Colonic mucosa (tissue), 4 donors: ENCODE results near the gene GPR141. TPM values are rescaled to one million over a fixed set of nuclear protein-coding genes. Genes with fewer than 3 reads are reported as not detected.

ENCODE experiments used
- DNase-seq: peaks from one replicate; pipeline ENCODE4 v3.0.0-alpha.2; 2020
- H3K27ac ChIP-seq: fragments of 200-600 bp; one replicate; pipeline ENCODE4 v1.8.0; 2021
- H3K27me3 ChIP-seq: fragments of 200-600 bp; one replicate; pipeline ENCODE4 v1.8.0; 2021
- H3K36me3 ChIP-seq: fragments of 200-600 bp; one replicate; pipeline ENCODE4 v1.8.0; 2021
- H3K4me1 ChIP-seq: fragments of 200-600 bp; one replicate; pipeline ENCODE4 v1.8.0; 2021; ENCODE audit warnings: mild to moderate bottlenecking
- H3K4me3 ChIP-seq: fragments of 200-600 bp; one replicate; pipeline ENCODE4 v1.8.0; 2021
- H3K9ac ChIP-seq, 2 donors: one replicate each; pipeline ENCODE4 v1.7.0; 2013; ENCODE audit warnings: control low read depth in 2 of 2, low read depth in 2 of 2, low read length in 2 of 2
- H3K9me3 ChIP-seq: fragments of 200-600 bp; one replicate; pipeline ENCODE4 v1.8.0; 2021
- intact Hi-C: fragments of 100-400 bp; cut with DNase I; formaldehyde crosslinking; loops from one replicate; pipeline ENCODE4 v1.14.1; 2022
- total RNA-seq, 2 donors: library from RNA; stranded (reverse); fragmentation: NEBNext Ultra II Directional in 1 of 2; extraction: Animal tissue kit (Norgen Biotek cat#: 25700) in 1 of 2; gene quantifications; one replicate each; pipeline ENCODE4 v1.2.1, GENCODE V29; 2021
- TF ChIP-seq, protein P1 (sequence below): fragments of 200-600 bp; IDR thresholded peaks from one replicate; pipeline ENCODE4 v1.8.0; 2022; ENCODE audit warnings: antibody characterized with exemption, mild to moderate bottlenecking
- donor health status: healthy.
- donor health status: DM: no; HTN: no; CAD: no.
- donor health status: DM: no; HTN: no; CAD: no.

The GPR141 gene
- total RNA-seq, 2 donors from 2014 or later: 0.40 to 0.58 TPM

DNA sequence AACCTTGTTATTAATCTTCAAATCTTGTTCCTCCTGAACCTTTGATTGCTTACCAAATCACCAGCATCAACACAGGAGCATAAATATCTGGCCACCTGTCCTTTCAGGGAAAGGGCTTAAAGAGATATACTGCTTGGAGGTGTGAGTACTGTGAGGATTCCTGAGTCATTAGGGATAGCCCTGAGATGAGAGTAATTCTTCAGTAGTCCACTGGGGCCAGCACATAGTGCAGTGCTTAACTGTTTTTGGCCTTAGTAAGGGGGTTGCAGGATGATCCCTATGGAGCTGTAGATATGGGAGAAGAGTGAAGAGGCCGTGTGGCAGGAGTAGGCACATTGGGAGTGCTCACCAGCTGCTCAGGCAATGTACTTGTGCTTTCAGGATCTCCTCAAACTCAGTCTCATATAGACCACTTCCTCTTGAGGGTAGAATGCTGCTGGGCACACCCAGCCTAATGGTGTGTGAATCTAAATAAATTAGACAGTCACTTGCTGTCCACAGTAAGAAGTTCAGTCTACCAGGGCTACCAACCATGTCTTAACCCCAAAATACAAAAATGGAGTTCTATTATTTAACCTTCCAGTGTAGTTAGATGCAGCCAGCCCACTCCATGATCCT, 26.5 kb upstream of the GPR141 start:
- Histone ChIP-seq H3K9me3 (no peaks in the 10 kb centered on the region), H3K4me3 (no peak overlapping the region), H3K36me3 (no peaks in the 10 kb centered on the region), H3K9ac (no peak overlapping the region), H3K4me1 (no peaks in the 10 kb centered on the region), H3K27me3 (no peaks in the 10 kb centered on the region), H3K27ac (no peak overlapping the region)
- TF ChIP-seq, protein P1, sequence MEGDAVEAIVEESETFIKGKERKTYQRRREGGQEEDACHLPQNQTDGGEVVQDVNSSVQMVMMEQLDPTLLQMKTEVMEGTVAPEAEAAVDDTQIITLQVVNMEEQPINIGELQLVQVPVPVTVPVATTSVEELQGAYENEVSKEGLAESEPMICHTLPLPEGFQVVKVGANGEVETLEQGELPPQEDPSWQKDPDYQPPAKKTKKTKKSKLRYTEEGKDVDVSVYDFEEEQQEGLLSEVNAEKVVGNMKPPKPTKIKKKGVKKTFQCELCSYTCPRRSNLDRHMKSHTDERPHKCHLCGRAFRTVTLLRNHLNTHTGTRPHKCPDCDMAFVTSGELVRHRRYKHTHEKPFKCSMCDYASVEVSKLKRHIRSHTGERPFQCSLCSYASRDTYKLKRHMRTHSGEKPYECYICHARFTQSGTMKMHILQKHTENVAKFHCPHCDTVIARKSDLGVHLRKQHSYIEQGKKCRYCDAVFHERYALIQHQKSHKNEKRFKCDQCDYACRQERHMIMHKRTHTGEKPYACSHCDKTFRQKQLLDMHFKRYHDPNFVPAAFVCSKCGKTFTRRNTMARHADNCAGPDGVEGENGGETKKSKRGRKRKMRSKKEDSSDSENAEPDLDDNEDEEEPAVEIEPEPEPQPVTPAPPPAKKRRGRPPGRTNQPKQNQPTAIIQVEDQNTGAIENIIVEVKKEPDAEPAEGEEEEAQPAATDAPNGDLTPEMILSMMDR: no peak
- intact Hi-C loops: no loop called here
- DNase-seq: no peak

DNA sequence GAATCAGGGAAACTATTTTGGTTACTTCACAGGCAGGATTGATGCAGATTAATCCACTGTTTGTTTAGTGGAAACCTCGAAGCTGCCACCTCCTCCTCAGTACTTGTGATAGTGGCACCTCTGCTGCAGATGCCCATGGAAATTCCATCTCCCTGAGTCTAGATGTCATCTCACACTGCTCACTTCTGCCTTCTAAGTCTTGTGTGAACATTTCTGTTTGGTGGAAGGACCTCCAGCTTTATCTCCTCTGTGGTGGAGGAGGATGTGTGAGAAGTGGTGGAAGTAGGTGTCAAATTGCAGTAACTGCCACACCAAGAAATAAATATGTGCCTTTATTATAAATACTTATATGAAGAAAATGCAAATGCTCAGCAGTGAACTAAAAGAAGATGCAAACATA, 25.8 kb upstream of the GPR141 start:
- Histone ChIP-seq H3K9me3 (no peaks in the 10 kb centered on the region), H3K4me3 (no peak overlapping the region), H3K36me3 (no peaks in the 10 kb centered on the region), H3K27ac (no peak overlapping the region), H3K27me3 (no peaks in the 10 kb centered on the region), H3K9ac (no peak overlapping the region), H3K4me1 (no peaks in the 10 kb centered on the region)
- DNase-seq: no peak
- intact Hi-C loops: no loop called here
- TF ChIP-seq, protein P1: no peak

DNA sequence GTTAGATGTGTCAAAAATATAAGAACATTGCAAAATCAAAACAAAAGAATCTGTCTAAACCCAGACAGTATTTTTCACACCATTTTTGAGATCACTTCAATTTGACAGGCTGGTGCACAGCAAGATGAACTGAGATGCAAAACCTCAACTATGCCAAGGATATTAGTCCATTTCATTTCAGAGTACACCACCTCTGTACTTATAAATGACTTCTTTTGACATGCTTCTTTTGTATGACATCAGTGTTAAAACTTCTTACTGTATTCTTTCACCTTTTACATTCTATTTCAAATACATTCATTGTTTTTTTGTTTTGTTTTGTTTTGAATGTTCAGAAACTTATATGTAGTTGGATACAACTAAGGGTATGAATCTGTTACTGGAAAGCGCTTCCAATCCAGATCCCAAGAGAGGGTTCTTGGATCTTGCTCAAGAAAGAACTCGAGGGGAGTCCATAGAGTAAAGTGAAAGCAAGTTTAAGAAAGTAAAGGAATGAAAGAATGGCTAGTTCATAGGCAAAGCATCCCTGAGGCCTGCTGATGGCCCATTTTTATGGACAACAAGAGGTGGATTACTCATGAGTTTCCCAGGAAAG, 23.5 kb upstream of the GPR141 start:
- no peaks in the 10 kb centered on the region for H3K36me3 ChIP-seq
- no peak overlapping the region for H3K27ac ChIP-seq
- TF ChIP-seq, protein P1: no peak
- H3K27me3 ChIP-seq: no peaks in the 10 kb centered on the region
- no peak overlapping the region for H3K9ac ChIP-seq
- no peak overlapping the region for H3K4me3 ChIP-seq
- H3K9me3 ChIP-seq: no peaks in the 10 kb centered on the region
- no peak for DNase-seq
- intact Hi-C loops: no loop called here
- H3K4me1 ChIP-seq: no peaks in the 10 kb centered on the region

GRCh38 chr7:37660614-37661013, 23.0 kb upstream of the GPR141 start:
- no peaks in the 10 kb centered on the region for H3K4me1 ChIP-seq
- intact Hi-C loops: no loop called here
- TF ChIP-seq, protein P1: no peak
- no peak for DNase-seq
- H3K27ac ChIP-seq: no peak overlapping the region
- no peak overlapping the region for H3K9ac ChIP-seq
- H3K4me3 ChIP-seq: no peak overlapping the region
- H3K9me3 ChIP-seq: no peaks in the 10 kb centered on the region
- no peaks in the 10 kb centered on the region for H3K36me3 ChIP-seq
- no peaks in the 10 kb centered on the region for H3K27me3 ChIP-seq

- H3K27ac ChIP-seq: no peak overlapping the region
- no peak overlapping the region for H3K4me3 ChIP-seq
- H3K4me1 ChIP-seq: no peaks in the 10 kb centered on the region
- DNase-seq: no peak
- intact Hi-C loops: no loop called here
- no peak overlapping the region for H3K9ac ChIP-seq
- no peaks in the 10 kb centered on the region for H3K27me3 ChIP-seq
- H3K9me3 ChIP-seq: no peaks in the 10 kb centered on the region
- no peaks in the 10 kb centered on the region for H3K36me3 ChIP-seq
- TF ChIP-seq, protein P1: no peak
Observed at GRCh38 chr7:37663693-37664092, 19.9 kb upstream of the GPR141 start.
